Transverse colon (tissue), 4 donors: ENCODE data around the gene GRM3. TPM values are rescaled to one million over a fixed set of nuclear protein-coding genes. Genes with fewer than 3 reads are reported as not detected.
A peak's percentile ranks its signal among the peaks of the same experiment; 100 is the strongest.

Experiments used
- DNase-seq: peaks from one replicate; pipeline ENCODE4 v3.0.0-alpha.2; 2019
- H3K27ac ChIP-seq, 4 donors: fragments of 200-600 bp; sonication (generic); 2 replicates each; pipeline ENCODE4 v1.5.1; 2016 to 2018; ENCODE audit warnings: inconsistent platforms in 4 of 4
- H3K27me3 ChIP-seq: fragments of 200-600 bp; sonication (generic); 2 replicates; pipeline ENCODE4 v1.5.1; 2017; ENCODE audit warnings: inconsistent platforms
- H3K36me3 ChIP-seq, 4 donors: fragments of 200-600 bp; sonication (generic); 2 replicates each; pipeline ENCODE4 v1.5.1; 2017 to 2019; ENCODE audit warnings: inconsistent platforms in 4 of 4
- H3K4me1 ChIP-seq, 4 donors: fragments of 200-600 bp; sonication (generic); 2 replicates each; pipeline ENCODE4 v1.5.1; 2017 to 2020; ENCODE audit warnings: inconsistent platforms in 4 of 4
- H3K4me3 ChIP-seq, 4 donors: fragments of 200-600 bp; sonication (generic); 1 replicate in 1 of 4; 2 replicates in 3 of 4; pipeline versions ENCODE4 v1.5.1 to v1.6.1; 2017 to 2019; ENCODE audit warnings: inconsistent platforms in 4 of 4
- H3K9me3 ChIP-seq, 2 donors: fragments of 200-600 bp; sonication (generic); 2 replicates each; pipeline ENCODE4 v1.5.1; 2017 to 2019; ENCODE audit warnings: inconsistent platforms in 2 of 2
- EP300 ChIP-seq: sonication (generic); formaldehyde crosslinking; IDR thresholded peaks from one replicate; pipeline ENCODE4 v1.6.1; 2017; ENCODE audit warnings: antibody characterized with exemption, low read depth
- POLR2A ChIP-seq: fragments of 450-650 bp; IDR thresholded peaks from one replicate; pipeline ENCODE4 v1.6.1; 2016; ENCODE audit warnings: antibody characterized with exemption, mild to moderate bottlenecking, moderate library complexity
- POLR2AphosphoS5 ChIP-seq, 3 donors: sonication (generic); formaldehyde crosslinking; IDR thresholded peaks; one replicate each; pipeline ENCODE4 v1.6.1; 2016; ENCODE audit warnings: antibody characterized with exemption in 3 of 3
- WGBS, 2 donors: methylation state at CpG; one replicate each; pipeline ENCODE4 v1.1.5; 2018; ENCODE audit warnings: low coverage in 1 of 2; 5-methylcytosine and 5-hydroxymethylcytosine counted together
- in situ Hi-C, 4 donors: fragments of 200-750 bp; cut with MboI; loops; one replicate each; pipeline versions ENCODE4 v1.15.0 to v1.15.1; 2017; ENCODE audit warnings: low sequenced_read_pairs in 3 of 4, low pct_ligation_motif_present in 1 of 4, low pct_unique_long_range_greater_than_20kb in 1 of 4
- intact Hi-C: fragments of 100-400 bp; cut with DNase I; formaldehyde crosslinking; loops from one replicate; pipeline ENCODE4 v1.15.1; 2023; ENCODE audit warnings: low total_unique reads
- total RNA-seq, 4 donors: library from RNA; depleted of rRNA; stranded (reverse); fragments of >200 nt; gene quantifications; one replicate each; pipeline ENCODE4 v1.1.0, GENCODE V29; 2016
- TF ChIP-seq, protein P1 (sequence below), 5 experiments: fragments of 200-600 bp in 3 of 5; fragments of 450-650 bp in 2 of 5; sonication (generic) in 3 of 5; IDR thresholded peaks; 1 replicate in 2 of 5; 2 replicates in 3 of 5; pipeline ENCODE4 v1.5.1; 2016 to 2017; ENCODE audit warnings: antibody characterized with exemption in 5 of 5, inconsistent platforms in 3 of 5, mild to moderate bottlenecking in 2 of 5, moderate library complexity in 1 of 5

GRM3 gene
- total RNA-seq, 4 donors from 2014 or later = not detected

DNA sequence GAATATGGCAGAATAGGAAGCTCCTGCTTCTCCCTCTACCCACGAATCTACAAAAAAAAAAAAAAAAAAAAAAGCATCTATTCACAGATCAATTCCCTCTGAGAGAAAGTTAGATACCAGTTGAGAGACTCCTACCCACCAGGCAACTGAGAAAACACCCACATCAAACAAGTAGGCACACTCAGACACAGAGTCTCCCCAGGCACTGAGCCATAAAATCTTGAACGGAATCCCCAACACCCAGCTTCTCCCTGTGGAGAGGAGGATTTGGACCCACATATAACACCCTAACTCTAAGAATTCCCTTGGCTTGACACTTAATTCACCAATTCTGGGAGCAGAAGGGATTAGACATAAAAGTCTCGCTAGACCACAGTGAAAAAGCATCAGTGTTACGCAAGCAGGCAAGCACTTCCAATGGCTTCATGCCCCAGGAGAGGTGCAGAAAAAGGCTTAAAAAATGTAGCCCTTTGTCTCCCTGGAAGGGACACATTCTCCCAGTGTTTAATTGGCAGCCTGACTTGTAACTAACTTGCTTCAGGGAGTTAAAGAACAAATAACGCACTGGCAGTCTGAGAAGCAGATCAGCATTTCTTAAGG is 223.6 kb downstream of the GRM3 start:
- Histone ChIP-seq H3K4me3 (no peak overlapping the region), H3K27ac (no peak overlapping the region), H3K4me1 (no peaks in the 10 kb centered on the region), H3K9me3 (no peaks in the 10 kb centered on the region), H3K27me3 (no peaks in the 10 kb centered on the region), H3K36me3 (no peaks in the 10 kb centered on the region)
- 53 to 74% methylated on average over 2 to 5 of the region's 5 CpGs for WGBS, 2 donors
- TF ChIP-seq POLR2AphosphoS5 (IDR thresholded peaks at IDR 0.05) (no peak), POLR2A (no peak), EP300 (no peak)
- TF ChIP-seq, protein P1, sequence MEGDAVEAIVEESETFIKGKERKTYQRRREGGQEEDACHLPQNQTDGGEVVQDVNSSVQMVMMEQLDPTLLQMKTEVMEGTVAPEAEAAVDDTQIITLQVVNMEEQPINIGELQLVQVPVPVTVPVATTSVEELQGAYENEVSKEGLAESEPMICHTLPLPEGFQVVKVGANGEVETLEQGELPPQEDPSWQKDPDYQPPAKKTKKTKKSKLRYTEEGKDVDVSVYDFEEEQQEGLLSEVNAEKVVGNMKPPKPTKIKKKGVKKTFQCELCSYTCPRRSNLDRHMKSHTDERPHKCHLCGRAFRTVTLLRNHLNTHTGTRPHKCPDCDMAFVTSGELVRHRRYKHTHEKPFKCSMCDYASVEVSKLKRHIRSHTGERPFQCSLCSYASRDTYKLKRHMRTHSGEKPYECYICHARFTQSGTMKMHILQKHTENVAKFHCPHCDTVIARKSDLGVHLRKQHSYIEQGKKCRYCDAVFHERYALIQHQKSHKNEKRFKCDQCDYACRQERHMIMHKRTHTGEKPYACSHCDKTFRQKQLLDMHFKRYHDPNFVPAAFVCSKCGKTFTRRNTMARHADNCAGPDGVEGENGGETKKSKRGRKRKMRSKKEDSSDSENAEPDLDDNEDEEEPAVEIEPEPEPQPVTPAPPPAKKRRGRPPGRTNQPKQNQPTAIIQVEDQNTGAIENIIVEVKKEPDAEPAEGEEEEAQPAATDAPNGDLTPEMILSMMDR (IDR thresholded peaks at IDR 0.05) = no peak
- intact Hi-C loops = loop anchor here (5.0 kb wide), 1 partner anchor 710 kb away; no protein-coding TSS in a partner anchor
- in situ Hi-C loops = no loop called here
- DNase-seq = no peak

GRCh38 chr7:86876146-86876545 is 232.4 kb downstream of the GRM3 start:
- Histone ChIP-seq H3K4me1 (no peaks in the 10 kb centered on the region), H3K4me3 (no peak overlapping the region), H3K36me3 (no peaks in the 10 kb centered on the region), H3K27ac (no peak overlapping the region), H3K9me3 (no peaks in the 10 kb centered on the region), H3K27me3 (no peaks in the 10 kb centered on the region)
- intact Hi-C loops (no loop called here), in situ Hi-C loops (loop anchor here in 1 of 4 donors (25.0 kb wide), 1 partner anchor 989 kb away; no protein-coding TSS in a partner anchor)
- TF ChIP-seq EP300 = no peak
- TF ChIP-seq POLR2A = no peak
- TF ChIP-seq POLR2AphosphoS5 (IDR thresholded peaks at IDR 0.05) = no peak
- TF ChIP-seq, protein P1 (IDR thresholded peaks at IDR 0.05) = no peak
- DNase-seq = no peak

DNA sequence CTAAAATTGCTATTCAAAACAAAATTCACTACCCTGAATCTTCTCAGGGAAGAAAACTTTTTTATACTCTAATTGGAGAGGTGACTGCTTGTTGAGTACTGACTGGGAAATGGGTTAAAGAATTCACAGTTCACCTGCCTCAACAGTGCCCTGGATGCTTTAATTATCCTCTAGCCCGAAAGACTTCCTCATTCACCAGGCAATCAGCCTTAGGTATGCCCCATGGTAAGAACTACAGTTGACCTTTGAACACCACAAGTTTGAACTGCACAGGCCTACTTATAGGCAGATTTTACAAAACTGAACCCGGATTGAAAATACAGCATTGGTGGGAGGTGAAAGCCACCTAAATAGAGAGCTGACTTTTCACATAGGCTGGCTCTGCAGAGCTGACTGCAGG is 240.4 kb downstream of the GRM3 start:
- WGBS, 2 donors = 49 to 63% methylated on average over 1 to 2 of the region's 2 CpGs
- H3K9me3 ChIP-seq = no peaks in the 10 kb centered on the region
- H3K27ac ChIP-seq = no peak overlapping the region
- in situ Hi-C loops (loop anchor here in 1 of 4 donors (25.0 kb wide), 1 partner anchor 997 kb away; no protein-coding TSS in a partner anchor), intact Hi-C loops (no loop called here)
- H3K4me3 ChIP-seq = no peak overlapping the region
- TF ChIP-seq, protein P1 (IDR thresholded peaks at IDR 0.05) = no peak
- TF ChIP-seq EP300 (no peak), POLR2A (no peak), POLR2AphosphoS5 (IDR thresholded peaks at IDR 0.05) (no peak)
- DNase-seq = peak; percentile 7
- no peaks in the 10 kb centered on the region for H3K27me3 ChIP-seq
- no peaks in the 10 kb centered on the region for H3K36me3 ChIP-seq
- H3K4me1 ChIP-seq = no peaks in the 10 kb centered on the region

DNA sequence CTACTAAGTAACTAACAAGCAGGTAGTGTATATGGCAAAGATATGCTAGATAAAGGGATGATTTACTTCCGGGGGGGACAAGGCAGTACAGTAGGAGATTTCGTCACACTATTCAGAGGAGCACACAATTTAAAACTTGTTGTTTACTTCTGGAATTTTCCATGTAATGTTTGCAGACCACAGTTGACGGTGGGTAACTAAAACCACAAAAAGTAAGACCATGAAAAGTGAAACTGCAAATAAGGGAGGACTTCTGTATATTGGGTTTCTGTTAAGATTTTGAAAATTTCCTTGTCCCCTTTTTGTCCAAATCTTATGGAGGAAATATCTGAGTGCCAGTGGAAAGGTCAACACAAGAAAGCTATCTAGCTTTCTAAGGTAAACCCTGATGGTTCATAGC is 245.8 kb downstream of the GRM3 start:
- no peaks in the 10 kb centered on the region for H3K4me1 ChIP-seq
- no peaks in the 10 kb centered on the region for H3K27me3 ChIP-seq
- no peaks in the 10 kb centered on the region for H3K36me3 ChIP-seq
- in situ Hi-C loops (loop anchor here in 1 of 4 donors (25.0 kb wide), 1 partner anchor 1002 kb away; no protein-coding TSS in a partner anchor), intact Hi-C loops (no loop called here)
- no peak for DNase-seq
- TF ChIP-seq POLR2AphosphoS5 (IDR thresholded peaks at IDR 0.05) (no peak), EP300 (no peak), POLR2A (no peak)
- TF ChIP-seq, protein P1 (IDR thresholded peaks at IDR 0.05) = no peak
- 73 to 95% methylated on average over 3 of the region's 3 CpGs for WGBS, 2 donors
- H3K4me3 ChIP-seq = no peak overlapping the region
- no peak overlapping the region for H3K27ac ChIP-seq
- no peaks in the 10 kb centered on the region for H3K9me3 ChIP-seq
